Skeletal muscle cell (primary cell): ENCODE data around the gene DEPDC5.

Experiments used
- DNase-seq: peaks from one replicate; pipeline ENCODE4 v3.0.0-alpha.2; 2010; ENCODE audit warnings: low read depth
- H3K4me3 ChIP-seq: 2 replicates; pipeline ENCODE4 v1.5.1; 2011; ENCODE audit warnings: low read depth, mild to moderate bottlenecking, control low read depth, low read length, moderate library complexity

Gene DEPDC5

DNA sequence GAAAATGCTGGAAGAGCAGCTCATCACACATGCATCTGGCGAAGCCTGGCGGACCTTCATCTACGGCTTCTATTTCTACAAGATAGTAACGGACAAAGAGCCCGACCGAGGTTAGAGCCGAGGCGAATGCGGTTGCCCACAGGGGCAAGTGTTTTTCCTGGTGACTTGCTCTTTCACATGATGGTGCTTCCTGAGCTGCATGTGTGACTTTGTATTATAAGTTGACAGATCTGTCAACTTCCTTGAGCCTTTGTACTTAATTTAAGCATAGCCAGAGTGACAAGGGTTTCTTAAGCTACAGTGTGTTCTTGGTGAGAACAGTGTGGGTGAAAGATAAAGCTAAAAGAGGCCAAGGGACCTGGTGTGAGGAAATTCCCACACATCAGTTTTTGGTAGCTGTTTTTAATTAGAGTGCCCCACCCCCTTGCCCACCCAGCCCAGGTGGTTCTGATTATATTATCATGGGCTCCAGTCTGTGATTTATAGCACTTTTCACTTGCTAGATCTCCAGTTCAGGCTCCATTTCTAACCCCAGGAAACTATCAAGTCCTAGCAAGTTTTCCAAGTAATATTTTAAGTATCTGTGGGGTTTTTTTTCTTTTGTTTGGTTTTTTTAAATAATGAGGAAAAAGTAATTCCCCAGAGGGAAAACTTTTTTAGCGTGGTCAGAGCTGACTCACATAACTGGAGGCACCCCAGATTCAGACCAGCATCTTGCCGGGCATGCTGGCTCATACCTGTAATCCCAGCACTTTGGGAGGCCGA, 122.5 kb downstream of the DEPDC5 start:
- DNase-seq = no peak
- no peak overlapping the region for H3K4me3 ChIP-seq

DNA sequence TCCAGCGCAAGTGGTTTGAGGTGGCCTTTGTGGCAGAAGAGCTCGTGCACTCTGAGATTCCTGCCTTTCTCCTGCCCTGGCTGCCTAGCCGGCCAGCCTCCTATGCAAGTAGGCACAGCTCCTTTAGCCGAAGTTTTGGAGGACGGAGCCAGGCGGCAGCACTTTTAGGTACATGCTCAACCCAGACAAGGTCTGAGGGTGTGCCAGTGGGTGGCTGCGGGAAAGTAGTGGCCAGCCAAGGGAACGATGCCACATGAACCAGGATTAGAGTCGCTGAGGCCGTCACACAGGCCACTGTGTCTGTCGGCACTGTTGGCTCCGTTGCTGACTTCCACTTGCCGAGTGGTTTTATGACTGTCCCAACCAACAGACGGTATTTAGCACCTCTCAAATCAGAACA, 125.8 kb downstream of the DEPDC5 start:
- DNase-seq = no peak
- no peak overlapping the region for H3K4me3 ChIP-seq

DNA sequence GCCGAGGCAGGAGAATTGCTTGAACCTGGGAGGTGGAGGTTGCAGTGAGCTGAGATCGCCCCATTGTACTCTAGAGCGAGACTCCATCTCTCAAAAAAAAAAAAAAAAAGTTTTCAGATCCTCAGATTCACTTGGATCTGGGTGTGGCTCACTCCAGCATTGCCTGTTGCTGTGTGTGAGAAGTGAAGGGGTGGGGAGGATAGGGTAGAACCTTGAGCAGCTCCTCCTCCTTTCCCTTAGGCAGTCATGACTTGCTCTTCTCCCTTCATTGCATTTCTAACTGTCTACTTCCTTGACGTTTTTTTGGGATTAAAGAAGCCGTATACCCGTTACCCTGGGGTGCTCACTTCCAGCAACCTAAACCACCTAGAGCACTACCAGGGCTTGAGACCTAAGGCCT, 127.4 kb downstream of the DEPDC5 start:
- H3K4me3 ChIP-seq = no peak overlapping the region
- DNase-seq = no peak

DNA sequence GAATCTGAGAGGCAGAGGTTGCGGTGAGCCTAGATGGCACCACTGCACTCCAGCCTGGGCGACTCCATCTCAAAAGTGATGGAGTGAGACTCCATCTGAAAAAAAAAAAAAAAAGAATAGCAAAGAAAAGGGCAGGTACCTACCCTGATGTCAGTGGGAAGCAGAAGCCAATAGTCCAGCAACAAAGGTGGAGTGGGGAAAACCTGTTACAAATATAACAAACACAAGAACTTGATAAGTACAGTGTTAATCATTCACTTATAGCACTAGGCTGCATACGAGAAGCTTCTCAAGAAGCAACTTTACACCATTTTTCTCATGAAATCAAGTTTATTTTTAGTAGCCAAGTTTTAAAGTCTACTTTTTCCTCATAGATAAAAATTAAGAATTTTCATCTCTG, 128.0 kb downstream of the DEPDC5 start:
- no peak overlapping the region for H3K4me3 ChIP-seq
- no peak for DNase-seq

DNA sequence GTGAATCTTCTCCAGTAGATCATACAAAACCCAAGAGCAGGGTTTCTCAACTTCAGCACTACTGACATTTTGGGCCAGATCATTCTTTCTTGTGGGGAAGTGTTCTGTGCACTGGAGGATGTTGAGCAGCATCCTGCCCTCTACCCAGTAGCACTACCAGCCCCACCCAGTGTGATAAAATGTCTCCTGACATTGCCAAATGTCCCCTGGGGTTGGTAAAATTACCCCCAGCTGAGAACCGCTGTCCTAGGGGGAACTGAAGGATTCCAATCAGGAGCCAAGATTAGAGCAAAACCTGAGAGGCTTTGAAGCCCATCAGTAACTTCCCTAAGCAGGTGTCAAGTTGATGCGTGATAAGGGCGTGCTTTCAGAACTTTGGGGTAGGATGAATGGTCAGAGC, 129.2 kb downstream of the DEPDC5 start:
- DNase-seq = no peak
- no peak overlapping the region for H3K4me3 ChIP-seq

DNA sequence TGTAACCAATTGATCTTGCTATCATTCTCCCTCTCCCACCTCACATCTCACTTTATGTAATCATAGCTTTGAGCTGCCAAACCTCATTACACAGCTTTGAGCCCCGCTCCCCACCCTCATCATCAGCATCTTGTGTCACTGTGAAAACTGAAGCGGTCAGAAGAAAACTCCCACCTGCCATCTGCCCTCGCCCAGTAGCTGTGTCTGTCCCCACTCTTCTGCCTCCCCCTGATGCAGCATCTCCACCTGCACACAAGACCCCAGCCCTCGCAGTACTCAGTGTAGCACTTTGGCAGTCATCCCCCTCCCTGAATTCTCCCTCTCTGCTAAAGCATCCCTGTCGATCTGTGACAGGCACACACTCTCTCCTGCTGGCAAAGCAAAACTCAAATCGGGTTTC, 130.2 kb downstream of the DEPDC5 start:
- H3K4me3 ChIP-seq = no peak overlapping the region
- no peak for DNase-seq

DNA sequence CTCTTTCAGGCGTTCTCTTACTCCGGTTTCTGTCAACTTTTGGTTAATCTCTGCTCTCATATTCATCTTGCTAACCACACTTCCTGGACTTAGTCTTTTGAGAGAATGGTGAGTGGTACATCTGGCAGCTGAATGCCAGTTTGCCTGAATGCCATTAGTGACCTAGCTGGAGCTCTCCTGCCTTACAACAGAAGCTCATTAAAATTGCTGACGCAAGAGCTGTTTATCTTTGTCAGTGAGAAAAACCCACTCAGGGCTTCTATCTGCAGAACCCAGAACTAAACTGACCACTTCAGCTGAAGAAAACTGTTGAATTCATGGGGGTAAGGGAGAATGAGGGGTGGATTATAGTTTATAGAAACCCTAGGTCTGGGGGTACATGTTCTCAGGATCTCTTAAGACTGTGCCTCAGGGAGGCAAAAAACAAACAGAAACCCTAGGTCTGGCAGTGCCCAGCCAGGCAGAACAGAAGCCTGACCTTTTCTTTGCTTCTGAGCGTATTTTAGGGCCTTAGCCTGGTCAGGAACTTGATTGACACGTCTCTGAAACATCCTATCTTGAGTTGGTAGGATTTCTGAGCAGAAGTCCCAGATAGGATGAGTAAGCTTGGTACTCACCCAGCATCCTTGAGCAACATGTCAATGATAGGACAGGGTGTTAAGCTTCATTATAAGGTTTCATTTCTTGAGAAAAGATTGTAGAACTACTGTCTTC, 137.7 kb downstream of the DEPDC5 start:
- no peak overlapping the region for H3K4me3 ChIP-seq

DNA sequence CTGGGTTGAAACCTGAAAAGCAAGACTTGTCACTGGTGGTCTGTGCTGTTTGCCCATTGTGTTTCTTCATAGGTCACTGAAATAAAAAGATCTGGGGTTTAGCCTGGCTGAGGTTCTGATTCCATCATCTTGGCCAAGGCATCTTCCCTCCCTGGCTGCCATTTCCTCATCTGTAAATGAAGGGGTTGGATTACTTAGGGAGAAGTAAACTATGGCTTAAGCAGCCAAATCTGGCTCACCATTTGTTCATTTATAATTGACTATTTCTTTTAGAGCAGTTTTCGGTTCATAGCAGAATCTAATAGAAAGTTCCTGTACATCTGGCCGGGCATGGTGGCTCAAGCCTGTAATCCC, 138.2 kb downstream of the DEPDC5 start:
- no peak overlapping the region for H3K4me3 ChIP-seq
- no peak for DNase-seq

More for the DNA sequence above, 137.7 kb downstream of the DEPDC5 start:
- no peak for DNase-seq

DNA sequence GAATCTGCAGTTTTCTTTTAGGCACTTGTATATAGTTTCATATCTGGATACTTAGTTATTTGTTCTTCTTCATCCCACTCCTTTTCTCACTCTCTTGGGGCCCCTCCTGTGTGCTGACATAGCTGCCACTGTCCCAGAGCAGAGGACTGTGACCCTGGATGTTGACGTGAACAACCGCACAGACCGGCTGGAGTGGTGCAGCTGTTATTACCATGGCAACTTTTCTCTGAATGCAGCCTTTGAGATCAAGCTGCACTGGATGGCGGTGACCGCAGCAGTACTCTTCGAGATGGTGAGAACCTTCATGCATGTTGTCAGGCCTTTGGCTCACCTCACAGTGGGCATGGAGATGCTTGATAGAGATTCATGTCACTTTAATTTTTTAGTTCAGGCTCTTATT, 139.6 kb downstream of the DEPDC5 start:
- H3K4me3 ChIP-seq = no peak overlapping the region
- DNase-seq = no peak

DNA sequence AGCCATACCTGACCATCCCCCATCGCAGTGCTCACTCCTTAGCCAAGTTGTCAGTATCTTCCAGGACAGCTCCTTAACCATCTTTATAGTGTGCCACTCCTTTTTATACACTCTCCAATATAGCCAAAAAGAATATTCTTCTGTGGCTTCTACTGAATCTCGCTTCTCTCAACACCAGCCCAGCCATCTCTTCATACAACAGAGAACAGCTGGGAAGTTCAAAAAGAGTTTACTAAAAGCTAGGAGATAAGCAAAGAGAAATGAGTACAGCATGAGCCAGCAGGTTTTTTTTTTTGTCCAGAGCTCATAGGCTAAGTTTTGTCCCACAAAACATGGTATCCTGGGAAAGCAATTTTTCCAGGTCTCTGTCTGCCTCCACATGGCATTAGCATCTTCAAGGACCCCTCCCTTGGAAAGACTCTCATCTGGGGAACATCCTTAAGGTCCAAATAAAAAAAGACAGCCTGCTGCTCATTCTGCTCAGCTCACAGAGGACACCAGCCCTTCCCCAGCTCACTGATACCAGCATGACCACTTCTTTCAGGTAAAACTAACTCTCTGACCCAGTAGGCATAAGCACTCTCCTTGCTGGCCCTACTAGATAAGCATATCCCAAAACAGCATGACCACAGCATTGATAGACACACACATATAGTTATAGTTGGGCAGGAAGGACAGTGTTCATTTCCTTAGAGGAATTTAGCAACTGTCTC, 141.7 kb downstream of the DEPDC5 start:
- DNase-seq = no peak
- H3K4me3 ChIP-seq = no peak overlapping the region

DNA sequence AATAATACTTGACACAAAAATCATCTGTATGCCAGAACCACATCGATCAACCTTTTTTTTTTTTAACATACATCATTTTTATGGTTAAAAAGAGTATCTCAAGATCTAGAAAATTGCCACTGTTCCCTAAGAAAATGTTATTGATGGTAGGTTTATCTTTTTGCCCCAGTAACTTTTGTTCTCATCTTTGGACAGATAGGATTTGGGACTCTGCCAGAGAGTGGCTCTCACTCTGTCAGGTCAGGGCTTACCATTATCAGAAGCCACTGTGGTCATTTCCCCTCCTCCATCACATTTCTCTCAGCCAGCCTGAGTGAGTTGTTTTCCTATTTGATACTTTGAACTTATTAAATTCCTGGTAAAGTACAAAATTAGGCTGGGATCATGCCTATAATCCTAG, 142.7 kb downstream of the DEPDC5 start:
- H3K4me3 ChIP-seq = no peak overlapping the region
- no peak for DNase-seq

DNA sequence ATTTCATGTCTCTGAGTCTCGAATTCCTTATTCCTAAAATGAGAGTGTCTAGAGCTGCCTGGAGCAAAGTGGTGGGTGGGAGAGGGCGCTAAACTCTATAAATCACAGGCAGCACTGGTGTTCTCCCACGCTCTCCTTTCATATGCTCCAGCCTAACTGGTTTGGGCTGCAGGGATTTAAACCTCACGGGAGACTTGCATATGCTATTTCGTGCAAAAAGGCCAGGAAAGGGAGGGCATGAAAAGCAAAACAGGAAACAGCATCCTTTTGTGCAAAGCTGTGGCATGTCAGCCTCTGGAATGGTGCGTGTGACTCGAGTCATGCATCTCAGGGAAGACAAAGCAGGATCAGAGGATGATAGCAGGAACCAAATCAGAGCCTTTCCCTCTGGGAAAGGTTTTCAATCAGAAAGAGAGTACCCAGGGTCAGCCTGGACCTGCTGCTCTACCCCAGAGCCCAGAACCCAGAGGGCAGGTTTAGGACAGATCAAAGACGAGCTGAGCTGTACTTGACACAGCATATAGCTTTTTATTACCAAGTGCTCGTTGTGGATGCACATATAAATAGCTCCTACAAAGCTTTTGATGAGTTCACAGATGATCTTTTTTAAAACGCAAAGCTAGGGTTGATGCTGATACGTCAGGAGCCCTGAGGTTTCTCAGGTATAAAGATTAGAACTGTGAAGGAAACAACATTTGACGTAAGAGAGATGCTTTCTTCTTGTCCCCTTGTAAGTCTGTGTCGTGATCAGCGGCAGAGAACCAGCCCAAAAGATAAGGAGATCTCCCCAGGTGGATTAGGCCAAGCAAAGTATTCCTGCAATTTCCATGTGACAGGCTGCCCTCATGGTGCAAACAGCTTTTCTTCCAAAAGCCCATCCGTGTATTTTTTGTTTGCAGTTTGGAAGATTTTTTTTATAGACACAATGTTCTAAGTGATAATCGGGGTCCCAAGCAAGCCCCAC, 144.3 kb downstream of the DEPDC5 start:
- H3K4me3 ChIP-seq = no peak overlapping the region
- peak; percentile 30 for DNase-seq

DNA sequence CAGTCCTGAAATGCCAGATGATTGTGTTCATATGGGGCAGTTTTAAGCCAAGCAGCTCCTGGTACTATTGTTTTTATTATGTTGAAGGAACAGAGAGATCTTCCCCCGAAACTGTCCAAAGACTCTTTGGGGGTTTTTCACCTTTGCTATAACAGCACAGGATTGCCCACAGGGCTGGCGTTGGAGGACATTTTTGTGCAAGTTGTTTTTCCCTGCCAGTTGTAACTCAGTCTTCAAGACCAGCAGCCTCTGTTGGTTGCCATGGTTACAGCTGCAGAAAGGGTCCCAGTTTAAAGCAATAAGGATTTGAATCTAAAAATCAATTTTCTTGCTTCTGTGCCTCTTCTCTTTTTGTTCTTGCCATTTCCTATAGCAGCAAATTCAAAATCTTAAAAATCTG, 145.1 kb downstream of the DEPDC5 start:
- DNase-seq = no peak

DNA sequence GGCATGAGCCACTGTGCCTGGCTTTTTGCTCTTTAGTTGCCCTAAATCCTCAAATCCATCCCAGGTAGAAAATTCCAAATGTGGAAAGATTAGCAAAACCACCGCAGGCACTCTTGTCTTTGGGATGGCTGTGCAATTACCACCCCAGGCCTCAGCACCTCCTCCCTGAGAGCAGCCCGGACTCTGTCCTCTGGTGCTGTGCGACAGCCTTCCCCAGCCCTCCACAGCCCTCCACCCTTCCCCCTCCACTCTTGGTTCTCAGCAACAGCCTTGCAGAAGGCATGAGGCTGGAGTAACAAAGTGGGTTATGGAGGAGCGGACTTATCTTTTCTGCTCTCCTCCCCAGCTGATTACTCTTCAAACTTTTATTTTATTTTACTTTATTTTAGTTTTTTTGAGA, 145.8 kb downstream of the DEPDC5 start:
- no peak for DNase-seq
- H3K4me3 ChIP-seq = no peak overlapping the region

More for the DNA sequence above, 145.1 kb downstream of the DEPDC5 start:
- H3K4me3 ChIP-seq = no peak overlapping the region

DNA sequence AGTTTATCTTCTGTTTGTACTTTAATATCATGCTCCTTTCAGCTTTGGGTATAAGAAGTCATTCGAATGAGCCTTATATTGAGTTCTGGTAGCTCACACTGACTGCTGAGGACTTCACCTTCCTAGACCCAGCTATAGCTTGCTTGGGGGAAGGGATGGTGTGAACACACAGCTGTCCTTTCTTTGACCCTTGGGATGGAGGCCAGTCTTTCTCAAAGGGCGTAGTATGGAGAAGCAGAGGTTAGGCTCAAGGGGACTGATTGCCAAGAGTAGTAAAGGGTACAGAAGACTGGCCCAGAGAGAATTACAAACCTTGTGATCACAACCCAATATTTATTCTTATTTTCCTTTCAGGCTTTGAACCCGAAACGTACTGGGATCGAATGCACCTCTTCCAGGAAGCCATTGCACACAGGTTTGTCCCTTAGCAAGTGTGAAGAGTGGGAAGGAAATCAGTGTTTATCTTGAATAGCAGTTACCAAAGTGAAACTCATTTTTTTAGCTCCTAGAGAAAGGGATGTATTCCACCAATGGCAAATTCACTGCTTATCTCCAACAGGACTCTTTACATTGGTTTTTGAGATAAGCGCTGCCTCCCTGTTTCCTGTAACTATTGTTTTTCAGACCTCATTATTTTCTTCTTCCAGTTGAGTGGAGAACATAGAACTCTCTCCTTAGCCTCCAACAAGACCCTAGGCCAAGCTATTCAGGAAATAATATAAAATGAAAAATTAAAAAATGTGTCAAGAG, 147.7 kb downstream of the DEPDC5 start:
- DNase-seq = no peak
- H3K4me3 ChIP-seq = no peak overlapping the region

DNA sequence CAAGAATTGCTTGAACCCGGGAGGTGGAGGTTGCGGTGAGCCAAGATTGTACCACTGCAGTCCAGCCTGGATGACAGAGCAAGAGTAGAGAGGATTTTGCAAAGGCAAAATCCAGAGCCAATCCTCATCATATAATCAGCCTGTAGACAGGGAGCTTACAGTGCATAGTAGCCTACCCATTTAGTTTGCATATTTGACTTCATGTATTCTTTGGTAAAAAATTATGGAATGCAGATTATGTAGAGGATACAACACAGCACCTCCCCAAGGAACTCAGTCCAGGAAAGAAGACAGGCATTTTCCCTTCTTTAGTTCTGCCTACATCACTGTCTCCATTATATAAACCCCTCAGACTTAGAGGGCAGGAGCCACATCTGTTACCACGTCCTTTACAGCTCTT, 150.8 kb downstream of the DEPDC5 start:
- H3K4me3 ChIP-seq = no peak overlapping the region
- DNase-seq = no peak

DNA sequence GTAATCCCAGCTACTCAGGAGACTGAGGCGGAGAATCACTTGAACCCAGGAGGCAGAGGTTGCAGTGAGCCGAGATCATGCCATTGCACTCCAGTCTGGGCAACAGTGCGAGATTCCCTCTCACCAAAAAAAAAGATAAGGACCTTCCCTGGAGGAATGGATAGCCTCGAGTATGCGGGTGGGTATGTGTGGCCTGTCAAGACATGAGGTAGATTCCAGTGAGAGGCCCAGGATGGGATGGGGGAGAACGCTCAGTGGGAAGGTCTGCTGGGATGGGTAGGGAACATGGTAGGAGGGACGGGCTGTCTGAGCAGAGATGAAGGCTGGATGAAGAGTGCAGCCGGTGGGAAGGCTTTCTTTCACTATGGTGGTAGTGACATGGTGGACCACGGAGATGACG, 151.5 kb downstream of the DEPDC5 start:
- no peak for DNase-seq
- H3K4me3 ChIP-seq = no peak overlapping the region

DNA sequence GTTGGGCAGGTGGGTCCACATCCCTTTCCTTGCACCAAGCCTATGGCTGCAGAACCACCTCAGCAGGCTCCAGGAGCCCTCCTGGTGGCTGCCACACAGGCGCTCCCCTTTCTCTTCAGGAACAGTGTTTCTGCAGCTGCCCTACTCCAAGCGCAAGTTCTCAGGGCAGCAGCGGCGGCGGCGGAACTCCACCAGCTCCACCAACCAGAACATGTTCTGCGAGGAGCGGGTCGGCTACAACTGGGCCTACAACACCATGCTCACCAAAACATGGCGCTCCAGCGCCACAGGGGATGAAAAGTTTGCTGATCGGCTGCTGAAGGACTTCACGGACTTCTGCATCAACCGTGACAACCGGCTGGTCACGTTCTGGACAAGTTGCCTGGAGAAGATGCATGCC, 152.3 kb downstream of the DEPDC5 start:
- no peak overlapping the region for H3K4me3 ChIP-seq
- DNase-seq = no peak

DNA sequence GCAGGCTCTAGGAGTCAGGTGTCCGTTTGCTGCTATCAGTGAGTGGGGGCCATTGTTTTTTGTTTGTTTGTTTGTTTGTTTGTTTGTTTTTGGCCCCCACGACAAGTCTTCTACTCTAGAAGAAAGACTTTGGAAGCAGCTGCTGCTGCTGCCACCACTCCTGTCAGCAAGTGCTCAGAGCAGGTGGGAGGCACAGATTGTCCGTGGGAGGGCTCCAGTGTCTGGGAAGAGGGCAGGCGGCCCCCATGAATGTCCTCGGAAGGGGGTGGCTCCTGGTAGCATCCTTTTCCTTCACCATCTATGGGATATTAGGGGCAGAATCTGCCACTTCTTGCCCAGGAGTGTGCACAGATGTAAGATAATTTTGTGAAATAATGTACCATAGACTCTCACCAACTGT, 152.8 kb downstream of the DEPDC5 start:
- no peak for DNase-seq
- no peak overlapping the region for H3K4me3 ChIP-seq
